NB4 (cell line): ENCODE data around the gene PLEKHD1.

Source experiments
- MYC ChIP-seq: IDR thresholded peaks from 2 replicates; pipeline ENCODE4 v1.6.1; 2011; ENCODE audit warnings: low read depth, low read length
- POLR2A ChIP-seq: IDR thresholded peaks from 2 replicates; pipeline ENCODE4 v1.6.1; 2011; ENCODE audit warnings: mild to moderate bottlenecking; ENCODE audit not compliant: insufficient read length; ENCODE audit errors: extremely low read depth
- TF ChIP-seq, protein P1 (sequence below): IDR thresholded peaks from 2 replicates; pipeline ENCODE4 v1.6.1; 2011; ENCODE audit warnings: low read depth, low read length
- TF ChIP-seq, protein P2 (sequence below): IDR thresholded peaks from one replicate; pipeline ENCODE4 v1.5.1; 2012; ENCODE audit warnings: low read depth, low read length

- TF ChIP-seq, protein P1, sequence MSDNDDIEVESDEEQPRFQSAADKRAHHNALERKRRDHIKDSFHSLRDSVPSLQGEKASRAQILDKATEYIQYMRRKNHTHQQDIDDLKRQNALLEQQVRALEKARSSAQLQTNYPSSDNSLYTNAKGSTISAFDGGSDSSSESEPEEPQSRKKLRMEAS, result no peak
- TF ChIP-seq, protein P2, sequence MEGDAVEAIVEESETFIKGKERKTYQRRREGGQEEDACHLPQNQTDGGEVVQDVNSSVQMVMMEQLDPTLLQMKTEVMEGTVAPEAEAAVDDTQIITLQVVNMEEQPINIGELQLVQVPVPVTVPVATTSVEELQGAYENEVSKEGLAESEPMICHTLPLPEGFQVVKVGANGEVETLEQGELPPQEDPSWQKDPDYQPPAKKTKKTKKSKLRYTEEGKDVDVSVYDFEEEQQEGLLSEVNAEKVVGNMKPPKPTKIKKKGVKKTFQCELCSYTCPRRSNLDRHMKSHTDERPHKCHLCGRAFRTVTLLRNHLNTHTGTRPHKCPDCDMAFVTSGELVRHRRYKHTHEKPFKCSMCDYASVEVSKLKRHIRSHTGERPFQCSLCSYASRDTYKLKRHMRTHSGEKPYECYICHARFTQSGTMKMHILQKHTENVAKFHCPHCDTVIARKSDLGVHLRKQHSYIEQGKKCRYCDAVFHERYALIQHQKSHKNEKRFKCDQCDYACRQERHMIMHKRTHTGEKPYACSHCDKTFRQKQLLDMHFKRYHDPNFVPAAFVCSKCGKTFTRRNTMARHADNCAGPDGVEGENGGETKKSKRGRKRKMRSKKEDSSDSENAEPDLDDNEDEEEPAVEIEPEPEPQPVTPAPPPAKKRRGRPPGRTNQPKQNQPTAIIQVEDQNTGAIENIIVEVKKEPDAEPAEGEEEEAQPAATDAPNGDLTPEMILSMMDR, result no peak
- no peak for TF ChIP-seq MYC
- no peak for TF ChIP-seq POLR2A
Observed at GRCh38 chr14:69487771-69488170, 3.2 kb downstream of the PLEKHD1 start.
